ENCODE data around the gene RBBP7. TPM values are rescaled to one million over a fixed set of nuclear protein-coding genes. Genes with fewer than 3 reads are reported as not detected.

The RBBP7 gene
- total RNA-seq, 2 experiments from 2014 or later = 197 to 201 TPM

DNA sequence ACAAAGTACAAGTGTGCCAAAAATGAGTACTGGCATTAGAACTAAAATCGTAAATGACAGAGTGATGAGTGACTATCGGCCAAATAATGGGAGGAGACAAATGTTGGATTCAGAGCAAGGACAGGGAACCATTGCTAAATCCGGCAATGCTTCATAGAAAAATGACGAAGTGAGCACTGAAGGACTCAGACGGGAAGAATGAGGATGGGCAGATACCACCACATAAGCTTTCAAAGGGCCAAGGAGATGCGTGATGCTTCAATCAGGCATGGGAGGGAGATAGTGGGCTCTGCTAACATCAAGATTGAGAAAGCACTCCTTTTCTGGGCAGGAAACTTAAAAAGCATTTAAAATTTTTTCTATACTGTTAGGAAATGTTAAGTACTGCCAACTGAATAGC, 21.6 kb downstream of the RBBP7 start:
- DNase-seq = no peak
- Mint-ChIP-seq H3K9me3 (no peaks in the 10 kb centered on the region), H3K4me1 (ENCODE audit: low read depth) (peaks cover 41% of the 10 kb centered on the region), H3K27me3 (no peaks in the 10 kb centered on the region), H3K36me3 (ENCODE audit: low read depth) (peaks cover 44% of the 10 kb centered on the region), H3K4me3 (no peak overlapping the region), H3K27ac (no peak overlapping the region)
- no peak for ATAC-seq
- no peak for TF ChIP-seq CTCF (IDR thresholded peaks at IDR 0.05)
- CTCF ChIA-PET = no interaction called here
- POLR2A ChIA-PET = interaction anchor here (0.5 kb wide), 1 partner anchor 77 kb away, joined by 4 read pairs; no protein-coding TSS in a partner anchor
- intact Hi-C loops (cut with micrococcal nuclease) = no loop called here

DNA sequence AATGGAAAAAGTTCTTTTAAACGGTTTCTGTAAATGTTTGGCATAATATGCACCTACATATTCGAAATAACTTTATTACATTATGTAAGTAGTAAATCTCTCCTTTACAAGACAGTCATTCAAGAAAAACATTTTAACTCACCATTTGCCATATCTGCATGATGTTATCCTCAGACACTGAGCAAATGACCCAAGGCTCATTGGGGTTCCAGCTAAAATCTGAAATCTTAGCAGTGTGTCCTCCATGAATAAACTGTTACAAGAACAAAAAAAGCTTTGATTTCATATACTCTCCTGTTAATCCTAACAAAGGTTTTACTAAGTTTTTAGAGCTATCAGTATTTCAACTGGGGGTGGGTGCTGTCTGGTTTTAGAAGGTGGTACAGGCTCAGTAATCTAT, 24.5 kb downstream of the RBBP7 start:
- peaks cover 40% of the 10 kb centered on the region for H3K36me3 Mint-ChIP-seq (ENCODE audit: low read depth)
- CTCF ChIA-PET = no interaction called here

DNA sequence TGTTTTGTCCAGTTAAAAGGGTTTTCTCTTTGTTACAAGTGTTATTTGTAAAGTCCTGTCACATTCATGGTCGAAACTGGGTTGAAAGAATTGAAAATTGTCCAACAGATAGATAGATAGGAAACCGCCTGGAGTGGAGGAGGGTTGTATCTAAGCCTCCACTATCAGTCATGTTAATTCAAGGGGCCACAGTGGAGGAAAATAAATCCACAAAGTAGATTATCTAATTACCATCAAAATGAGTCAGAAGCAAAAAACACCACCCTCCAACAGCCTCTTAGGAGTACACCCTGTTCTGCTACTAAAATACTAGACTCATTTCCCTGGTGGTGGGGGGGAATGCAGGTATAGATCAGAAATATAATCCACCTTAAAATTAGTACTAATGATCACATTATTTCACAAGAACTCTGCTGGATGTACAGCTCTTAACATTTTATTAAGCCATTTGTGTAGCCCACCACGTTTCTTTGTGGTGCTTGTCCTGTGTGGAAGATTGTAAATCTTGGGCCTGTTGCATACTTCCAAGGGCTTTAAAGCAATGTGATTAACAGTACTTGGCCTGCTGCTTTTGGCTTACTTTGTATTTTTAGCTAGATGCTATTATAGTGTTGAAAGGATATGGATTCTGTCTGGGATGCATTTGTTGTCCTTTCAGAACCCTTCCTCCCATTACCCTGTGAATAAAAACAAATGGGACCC, 26.8 kb downstream of the RBBP7 start:
- Mint-ChIP-seq H3K27ac (peak overlapping the region; percentile 66), H3K9me3 (no peaks in the 10 kb centered on the region), H3K36me3 (ENCODE audit: low read depth) (peaks cover 36% of the 10 kb centered on the region), H3K27me3 (no peaks in the 10 kb centered on the region), H3K4me3 (no peak overlapping the region), H3K4me1 (ENCODE audit: low read depth) (peaks cover 15% of the 10 kb centered on the region)
- DNase-seq (no peak), ATAC-seq (peak; percentile 37)
- ChIA-PET POLR2A (no interaction called here), CTCF (no interaction called here)
- intact Hi-C loops (cut with micrococcal nuclease) = no loop called here
- no peak for TF ChIP-seq CTCF (IDR thresholded peaks at IDR 0.05)

More for the DNA sequence above, 24.5 kb downstream of the RBBP7 start:
- no peak overlapping the region for H3K4me3 Mint-ChIP-seq
- H3K27ac Mint-ChIP-seq = no peak overlapping the region
- no peaks in the 10 kb centered on the region for H3K9me3 Mint-ChIP-seq
- DNase-seq = no peak
- no peaks in the 10 kb centered on the region for H3K27me3 Mint-ChIP-seq
- peaks cover 25% of the 10 kb centered on the region for H3K4me1 Mint-ChIP-seq (ENCODE audit: low read depth)
- ATAC-seq = no peak
- TF ChIP-seq CTCF (IDR thresholded peaks at IDR 0.05) = no peak
- POLR2A ChIA-PET = interaction anchor here (1.4 kb wide), 1 partner anchor 10 kb away, joined by 5 read pairs; no protein-coding TSS in a partner anchor
- intact Hi-C loops (cut with micrococcal nuclease) = no loop called here

DNA sequence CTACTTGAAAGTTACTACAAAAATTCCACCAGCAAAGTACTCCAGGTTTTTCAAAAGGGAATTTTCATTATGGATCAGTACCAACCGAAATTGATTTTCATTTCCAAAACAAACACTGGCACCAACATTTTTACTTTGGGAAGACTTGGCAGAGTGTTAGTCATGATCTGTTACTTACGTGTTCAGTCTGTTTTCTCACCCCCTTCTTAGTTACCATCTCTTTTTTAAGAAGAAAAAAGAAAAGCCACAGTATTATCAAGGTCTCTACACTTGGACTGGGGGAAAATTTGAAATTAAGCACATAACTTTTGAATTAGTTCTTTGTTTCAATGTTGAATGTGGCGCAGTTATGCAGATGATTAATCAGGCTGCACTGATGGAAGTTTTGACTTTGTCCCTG, 27.5 kb downstream of the RBBP7 start:
- peaks cover 34% of the 10 kb centered on the region for H3K36me3 Mint-ChIP-seq (ENCODE audit: low read depth)
- CTCF ChIA-PET = no interaction called here
- intact Hi-C loops (cut with micrococcal nuclease) = no loop called here

More for the DNA sequence above, 27.5 kb downstream of the RBBP7 start:
- no peak for TF ChIP-seq CTCF (IDR thresholded peaks at IDR 0.05)
- Mint-ChIP-seq H3K27me3 (no peaks in the 10 kb centered on the region), H3K9me3 (no peaks in the 10 kb centered on the region), H3K27ac (peak overlapping the region; percentile 66), H3K4me1 (ENCODE audit: low read depth) (peaks cover 13% of the 10 kb centered on the region), H3K4me3 (no peak overlapping the region)
- DNase-seq (no peak), ATAC-seq (no peak)
- POLR2A ChIA-PET = no interaction called here

Data from activated CD8-positive, alpha-beta T cell treated with anti-CD3 and anti-CD28 coated beads for 36 hours (primary cell).